Measurements from ENCODE around the gene RILPL1.
"Not testable (repeated sequence)": the region's sequence is repeated elsewhere in the genome, so short reads cannot be mapped to it uniquely, and the experiment has no call there.

RILPL1 gene

GRCh38 chr12:123436017-123436964, 97.2 kb downstream of the RILPL1 start, which contains the start of gene RILPL2:
RILPL2 (minus strand) TSS chr12:123436684; CDS start chr12:123436420, 264 bp downstream.
- Histone ChIP-seq H4K20me1 (ENCODE audit: insufficient read depth) (no peaks in the 10 kb centered on the region), H3K9ac (peak within 1 kb of the TSS; percentile 54), H3K4me2 (peak within 1 kb of the TSS; percentile 92), H2AFZ (ENCODE audit: low read depth) (peak within 1 kb of the TSS; percentile 84), H3K4me3 (IDR thresholded peaks at IDR 0.05; ENCODE audit: insufficient read depth, low read depth, low read length) (no peak within 1 kb of the TSS), H3K4me1 (ENCODE audit: low read depth, poor library complexity, severe bottlenecking) (peaks cover 7% of the 10 kb centered on the region), H3K27me3 (ENCODE audit: insufficient read depth, low read depth) (no peaks in the 10 kb centered on the region), H3K79me2 (ENCODE audit: insufficient read depth, low read depth) (no peaks in the 10 kb centered on the region), H3K36me3 (ENCODE audit: insufficient read depth) (no peaks in the 10 kb centered on the region), H3K27ac (no peak within 1 kb of the TSS)
- TF ChIP-seq CTCF (conservative IDR thresholded peaks at IDR 0.05; ENCODE audit: low read depth, low read length): no peak

GRCh38 chr12:123435636-123436016, 97.9 kb downstream of the RILPL1 start:
- peak overlapping the region; percentile 92; the same call in 1 of the 2 replicates for H3K4me2 ChIP-seq
- no peaks in the 10 kb centered on the region for H3K27me3 ChIP-seq (ENCODE audit: insufficient read depth, low read depth)
- H3K79me2 ChIP-seq (ENCODE audit: insufficient read depth, low read depth): no peaks in the 10 kb centered on the region
- TF ChIP-seq CTCF (conservative IDR thresholded peaks at IDR 0.05; ENCODE audit: low read depth, low read length): no peak
- no peak overlapping the region; the same call in 1 of the 2 replicates for H2AFZ ChIP-seq (ENCODE audit: low read depth)
- no peaks in the 10 kb centered on the region for H3K36me3 ChIP-seq (ENCODE audit: insufficient read depth)
- no peak overlapping the region for H3K27ac ChIP-seq
- peaks cover under 1% of the 10 kb centered on the region for H3K4me1 ChIP-seq (ENCODE audit: low read depth, poor library complexity, severe bottlenecking)
- H4K20me1 ChIP-seq (ENCODE audit: insufficient read depth): no peaks in the 10 kb centered on the region
- H3K4me3 ChIP-seq (IDR thresholded peaks at IDR 0.05; ENCODE audit: insufficient read depth, low read depth, low read length): no peak overlapping the region
- H3K9ac ChIP-seq: no peak overlapping the region

- Histone ChIP-seq H3K27me3 (ENCODE audit: insufficient read depth, low read depth) (no peaks in the 10 kb centered on the region), H4K20me1 (ENCODE audit: insufficient read depth) (no peaks in the 10 kb centered on the region), H3K4me2 (no peak overlapping the region), H3K4me1 (ENCODE audit: low read depth, poor library complexity, severe bottlenecking) (peaks cover 1% of the 10 kb centered on the region), H3K27ac (no peak overlapping the region), H3K4me3 (IDR thresholded peaks at IDR 0.05; ENCODE audit: insufficient read depth, low read depth, low read length) (no peak overlapping the region), H3K9ac (no peak overlapping the region), H3K36me3 (ENCODE audit: insufficient read depth) (no peaks in the 10 kb centered on the region), H2AFZ (ENCODE audit: low read depth) (no peak overlapping the region), H3K79me2 (ENCODE audit: insufficient read depth, low read depth) (no peaks in the 10 kb centered on the region)
- no peak for TF ChIP-seq CTCF (conservative IDR thresholded peaks at IDR 0.05; ENCODE audit: low read depth, low read length)
These were observed 99.9 kb downstream of the RILPL1 start for GRCh38 chr12:123433615-123434014.

GRCh38 chr12:123431951-123432817, 101.3 kb downstream of the RILPL1 start:
- not testable (repeated sequence) for H3K4me3 ChIP-seq (IDR thresholded peaks at IDR 0.05; ENCODE audit: insufficient read depth, low read depth, low read length); H3K9ac ChIP-seq; H4K20me1 ChIP-seq (ENCODE audit: insufficient read depth); H3K27ac ChIP-seq; H3K4me2 ChIP-seq; H3K79me2 ChIP-seq (ENCODE audit: insufficient read depth, low read depth); H2AFZ ChIP-seq (ENCODE audit: low read depth); H3K27me3 ChIP-seq (ENCODE audit: insufficient read depth, low read depth); H3K36me3 ChIP-seq (ENCODE audit: insufficient read depth)
- peaks cover 16% of the 10 kb centered on the region for H3K4me1 ChIP-seq (ENCODE audit: low read depth, poor library complexity, severe bottlenecking)

- not testable (repeated sequence) for H3K4me3 ChIP-seq (IDR thresholded peaks at IDR 0.05; ENCODE audit: insufficient read depth, low read depth, low read length); H4K20me1 ChIP-seq (ENCODE audit: insufficient read depth); H3K79me2 ChIP-seq (ENCODE audit: insufficient read depth, low read depth); H3K4me2 ChIP-seq; H3K9ac ChIP-seq; H3K36me3 ChIP-seq (ENCODE audit: insufficient read depth); H2AFZ ChIP-seq (ENCODE audit: low read depth); H3K27ac ChIP-seq; H3K27me3 ChIP-seq (ENCODE audit: insufficient read depth, low read depth)
- H3K4me1 ChIP-seq (ENCODE audit: low read depth, poor library complexity, severe bottlenecking): peaks cover 24% of the 10 kb centered on the region
These were observed 104.4 kb downstream of the RILPL1 start for GRCh38 chr12:123429101-123429500.
